OCI-M2 (cell line): ENCODE measurements around the gene RYR3.

Source experiments
- DNase-seq: peaks from one replicate; lab custom pipeline; 2025; ENCODE audit not compliant: unreplicated experiment; lab: John Stamatoyannopoulos, UW

The RYR3 gene

GRCh38 chr15:33317896-33318295, 7.1 kb downstream of the RYR3 start:
- no peak for DNase-seq

GRCh38 chr15:33320017-33320416, 9.2 kb downstream of the RYR3 start:
- DNase-seq = no peak

DNA sequence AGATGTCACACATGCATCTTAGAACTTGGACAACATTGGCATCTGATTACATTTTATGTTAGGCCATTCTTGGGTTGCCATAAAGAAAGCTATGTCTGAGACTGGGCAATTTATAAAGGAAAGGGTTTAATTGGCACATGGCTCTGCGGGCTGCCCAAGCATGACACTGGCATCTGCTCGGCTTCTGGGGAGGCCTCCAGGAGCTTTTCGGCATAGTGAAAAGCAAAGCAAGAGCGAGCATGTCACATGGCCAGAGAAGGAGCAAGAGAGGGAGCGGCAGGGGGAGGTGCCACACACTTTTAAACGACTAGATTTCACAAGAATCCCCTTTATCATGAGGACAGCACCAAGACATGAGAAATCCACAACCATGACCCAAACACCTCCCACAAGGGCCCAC, 11.3 kb downstream of the RYR3 start:
- DNase-seq = no peak

DNA sequence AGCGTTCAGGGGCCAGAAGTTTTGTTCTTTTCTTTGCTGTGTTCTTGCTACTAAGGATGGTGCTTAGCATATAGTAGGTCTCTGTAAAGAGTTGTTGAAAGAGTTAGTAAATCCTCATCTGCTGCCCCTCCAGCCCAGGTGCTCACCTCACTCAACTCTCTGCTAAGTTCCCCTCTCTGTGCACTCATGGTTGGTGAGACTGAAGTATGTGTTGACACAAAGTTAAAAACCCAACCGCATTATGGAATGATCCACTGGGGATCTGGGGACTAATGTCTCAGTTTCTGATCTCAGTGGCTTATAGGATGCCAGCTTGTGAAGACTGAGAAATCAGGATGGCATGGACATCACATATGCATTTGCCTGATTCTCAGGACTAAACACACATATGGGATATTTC, 13.8 kb downstream of the RYR3 start:
- no peak for DNase-seq

DNA sequence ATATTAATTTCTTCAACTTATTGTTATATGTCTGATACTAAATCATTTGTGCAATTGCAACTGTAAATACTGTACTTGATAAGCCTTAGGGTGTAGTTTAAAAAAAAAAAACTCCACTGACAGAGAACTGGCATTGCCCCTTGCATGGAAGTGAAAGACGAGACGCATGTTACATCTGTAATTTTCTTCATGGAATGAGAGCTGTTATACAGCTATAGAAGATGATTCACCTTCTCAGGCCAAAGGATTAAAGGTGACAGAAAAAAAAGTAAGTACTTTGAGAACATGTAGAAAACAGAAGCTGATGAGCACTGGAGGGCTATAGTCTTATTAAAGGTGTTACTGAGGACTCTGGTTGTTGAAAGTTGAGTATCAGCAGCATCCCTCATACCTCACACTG, 16.1 kb downstream of the RYR3 start:
- DNase-seq = no peak

GRCh38 chr15:33328106-33328505, 17.3 kb downstream of the RYR3 start:
- no peak for DNase-seq

- DNase-seq = no peak
Observed at GRCh38 chr15:33329457-33329856, 18.7 kb downstream of the RYR3 start.

DNA sequence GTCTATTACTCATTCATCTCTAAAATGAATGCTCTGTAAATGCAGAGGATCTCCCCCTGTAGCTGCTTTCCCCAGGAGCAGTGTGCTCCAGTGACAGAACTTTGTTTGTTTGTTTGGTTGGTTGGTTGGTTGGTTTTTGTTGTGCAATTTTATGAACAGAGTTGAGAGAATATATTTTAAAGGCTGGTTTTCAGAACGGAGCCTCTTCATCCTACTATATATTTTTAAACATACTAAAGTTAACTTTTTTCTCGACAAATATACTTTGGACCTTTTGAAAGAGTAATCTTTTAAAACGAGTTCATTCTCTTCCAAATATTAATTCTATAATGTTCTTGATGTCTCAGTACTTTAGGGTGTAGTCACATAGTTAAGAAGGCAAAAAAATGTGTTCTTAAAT, 20.2 kb downstream of the RYR3 start:
- no peak for DNase-seq

- no peak for DNase-seq
Observed at GRCh38 chr15:33341953-33342352, 31.2 kb downstream of the RYR3 start.

DNA sequence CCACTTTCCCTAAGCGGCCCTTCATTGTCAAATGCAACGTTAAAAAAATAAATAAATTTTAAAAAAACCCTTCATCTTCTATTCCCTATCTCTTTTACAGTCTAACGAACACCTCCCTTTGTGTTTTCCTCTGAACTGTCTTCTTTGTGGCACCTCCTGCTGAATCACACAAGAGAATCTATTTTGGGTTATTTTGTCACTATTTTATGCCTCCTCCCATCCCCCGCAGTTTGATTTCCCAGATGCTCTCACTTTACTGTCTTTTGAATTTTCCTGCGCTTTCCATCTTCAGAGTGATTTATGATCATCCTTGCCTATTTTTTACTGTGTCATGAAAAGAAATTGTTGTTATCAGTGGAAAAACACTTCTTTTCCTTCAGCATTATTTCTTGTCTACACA, 32.5 kb downstream of the RYR3 start:
- no peak for DNase-seq

- DNase-seq = no peak
Observed at GRCh38 chr15:33344111-33344510, 33.3 kb downstream of the RYR3 start.

GRCh38 chr15:33344530-33344929, 33.8 kb downstream of the RYR3 start:
- no peak for DNase-seq

DNA sequence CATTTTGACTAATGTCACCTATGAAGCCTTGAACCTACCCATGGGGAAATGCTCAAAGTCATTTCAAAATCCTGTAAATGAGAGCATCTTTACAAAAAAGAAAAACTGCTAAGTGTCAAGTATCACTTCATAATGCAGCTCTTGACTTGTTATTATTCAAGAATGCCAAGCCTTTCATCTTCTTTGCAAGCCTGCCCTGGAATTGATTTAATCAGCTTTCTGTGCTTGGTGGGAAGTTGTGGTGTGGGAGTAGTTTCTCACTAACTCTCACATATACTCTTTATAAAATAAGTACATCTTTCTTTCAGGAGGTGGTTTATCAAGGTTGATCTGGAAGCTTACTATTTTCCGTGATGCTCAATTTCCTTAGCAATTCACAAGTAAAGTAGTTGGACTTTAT, 43.6 kb downstream of the RYR3 start:
- DNase-seq = no peak

DNA sequence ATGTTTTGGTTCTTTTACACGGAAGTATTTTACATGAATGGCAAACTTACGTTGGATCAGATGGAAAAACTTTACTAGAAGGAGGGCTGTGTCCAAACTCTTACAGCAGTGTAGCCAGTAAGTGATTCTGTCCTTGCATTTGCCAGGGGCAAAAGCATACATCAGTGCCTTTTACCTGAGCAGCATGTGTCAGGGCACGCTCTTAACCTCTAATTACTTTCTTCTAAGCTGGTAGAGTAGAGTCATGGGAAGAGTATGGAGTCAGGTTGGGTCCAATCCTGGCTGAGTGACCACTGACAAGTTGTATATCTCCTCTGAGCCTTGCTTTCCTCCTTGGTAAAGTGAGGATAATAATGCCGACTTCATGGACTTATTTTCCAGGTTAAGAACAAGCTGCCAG, 47.1 kb downstream of the RYR3 start:
- DNase-seq = no peak

GRCh38 chr15:33358306-33358705, 47.5 kb downstream of the RYR3 start:
- no peak for DNase-seq

- DNase-seq = no peak
Observed at GRCh38 chr15:33360886-33361285, 50.1 kb downstream of the RYR3 start.

- no peak for DNase-seq
Observed at GRCh38 chr15:33369941-33370622, 59.3 kb downstream of the RYR3 start.

- no peak for DNase-seq
Observed at GRCh38 chr15:33370623-33371020, 59.9 kb downstream of the RYR3 start.

DNA sequence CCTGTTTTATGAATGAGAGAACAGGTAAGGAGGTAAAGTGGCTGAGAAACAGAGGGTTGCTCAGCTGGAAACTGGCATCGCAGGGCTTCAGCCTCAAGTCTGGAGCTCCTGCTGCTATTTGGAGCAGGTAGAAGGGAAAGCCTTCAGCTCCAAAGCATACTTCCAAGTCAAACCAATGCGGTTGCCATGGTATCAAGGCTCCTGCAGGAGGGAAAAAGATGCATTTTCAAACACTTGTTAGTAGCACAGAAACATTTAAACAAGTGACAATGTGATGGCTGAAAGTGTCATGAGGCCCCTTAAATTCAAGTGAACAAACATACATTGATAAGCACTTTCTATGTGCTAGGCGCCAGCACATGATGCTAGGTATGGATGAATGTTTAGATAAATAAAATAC, 60.4 kb downstream of the RYR3 start:
- DNase-seq = no peak

GRCh38 chr15:33374226-33374914, 63.6 kb downstream of the RYR3 start:
- no peak for DNase-seq

GRCh38 chr15:33375236-33375635, 64.5 kb downstream of the RYR3 start:
- no peak for DNase-seq

- no peak for DNase-seq
Observed at GRCh38 chr15:33377204-33377603, 66.4 kb downstream of the RYR3 start.
